Renal pelvis (tissue), 4 donors: ENCODE data around the gene KDM7A. TPM values are rescaled to one million over a fixed set of nuclear protein-coding genes. Genes with fewer than 3 reads are reported as not detected.
A peak's percentile ranks its signal among the peaks of the same experiment; 100 is the strongest.
"Not testable (repeated sequence)": the region's sequence is repeated elsewhere in the genome, so short reads cannot be mapped to it uniquely, and the experiment has no call there.

Experiments used
- DNase-seq: peaks from one replicate; pipeline ENCODE4 v3.0.0-alpha.2; 2013
- polyA plus RNA-seq, 3 donors: library from polyadenylated mRNA; unstranded; fragments of 120-200 nt; gene quantifications; one replicate each; pipeline ENCODE4 v1.2.1, GENCODE V29; 2013; ENCODE audit not compliant: insufficient read length in 3 of 3

KDM7A gene
- polyA plus RNA-seq, 3 donors: 9.5 to 18.2 (median 13.3) TPM

DNA sequence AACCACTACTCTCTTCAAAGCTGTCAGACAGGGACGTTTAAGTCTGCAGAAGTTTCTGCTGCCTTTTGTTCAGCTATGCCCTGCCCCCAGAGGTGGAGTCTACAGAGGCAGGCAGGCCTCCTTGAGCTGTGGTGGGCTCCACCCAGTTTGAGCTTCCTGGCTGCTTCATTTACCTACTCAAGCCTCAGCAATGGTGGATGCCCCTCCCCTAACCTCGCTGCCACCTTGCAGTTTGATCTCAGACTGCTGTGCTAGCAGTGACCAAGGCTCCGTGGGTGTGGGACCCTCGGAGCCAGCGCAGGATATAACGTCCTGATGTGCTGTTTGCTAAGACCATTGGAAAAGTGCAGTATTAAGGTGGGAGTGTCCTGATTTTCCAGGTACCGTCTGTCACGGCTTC, 68.0 kb downstream of the KDM7A start:
- not testable (repeated sequence) for DNase-seq

GRCh38 chr7:140096459-140096858, 80.3 kb downstream of the KDM7A start:
- DNase-seq: no peak

- no peak for DNase-seq
Observed at GRCh38 chr7:140093375-140093774, 83.4 kb downstream of the KDM7A start.

DNA sequence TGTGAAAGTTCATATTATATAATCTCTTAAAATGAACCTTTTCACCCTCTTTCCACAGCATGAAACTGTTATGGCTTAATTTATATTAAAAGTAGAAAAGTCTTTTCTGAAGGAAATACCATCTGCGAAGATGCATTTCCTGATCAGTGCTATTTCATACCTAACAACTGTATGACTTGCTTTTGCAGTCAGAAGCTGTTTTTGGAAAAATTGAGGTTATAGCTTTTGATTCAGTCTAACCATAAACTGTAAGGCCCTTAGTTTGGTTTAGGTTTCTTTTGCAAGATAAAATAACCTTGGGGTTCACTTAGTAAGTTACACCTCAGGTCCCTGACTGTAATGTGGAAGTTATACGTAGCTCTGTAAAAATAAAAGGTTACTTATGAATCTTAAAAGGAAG, 91.3 kb downstream of the KDM7A start:
- DNase-seq: no peak

- DNase-seq: no peak
Observed at GRCh38 chr7:140084972-140085371, 91.8 kb downstream of the KDM7A start.

- no peak for DNase-seq
Observed at GRCh38 chr7:140084142-140084655, 92.6 kb downstream of the KDM7A start.

- DNase-seq: no peak
Observed at GRCh38 chr7:140082770-140083169, 94.0 kb downstream of the KDM7A start.

DNA sequence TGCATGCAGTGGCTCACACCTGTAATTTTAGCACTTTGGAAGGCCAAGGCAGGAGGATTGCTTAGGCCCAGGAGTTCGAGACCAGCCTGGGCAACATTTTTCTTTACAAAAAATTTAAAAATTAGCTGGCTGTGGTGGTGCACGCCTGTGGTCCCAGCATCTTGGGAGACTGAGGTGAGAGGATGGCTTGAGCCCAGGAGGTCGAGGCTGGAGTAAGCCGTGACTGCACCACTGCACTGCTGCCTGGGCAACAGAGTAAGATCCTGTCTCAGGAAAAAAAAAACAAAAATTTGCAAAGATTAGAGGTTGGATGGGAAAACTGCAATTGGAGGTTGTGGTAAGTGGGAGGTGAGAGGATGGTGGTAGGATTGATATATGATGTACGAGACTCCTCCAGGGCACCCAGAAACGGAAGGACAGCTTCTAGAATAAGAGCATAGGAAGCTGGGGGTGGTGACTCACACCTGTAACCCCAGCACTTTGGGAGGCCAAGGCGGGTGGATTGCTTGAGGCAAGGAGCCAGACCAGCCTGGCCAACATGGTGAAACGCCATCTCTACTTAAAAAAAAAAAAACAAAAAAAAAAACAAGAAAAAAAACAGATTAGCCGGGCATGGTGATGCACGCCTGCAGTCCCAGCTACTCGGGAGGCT, 94.9 kb downstream of the KDM7A start:
- no peak for DNase-seq

DNA sequence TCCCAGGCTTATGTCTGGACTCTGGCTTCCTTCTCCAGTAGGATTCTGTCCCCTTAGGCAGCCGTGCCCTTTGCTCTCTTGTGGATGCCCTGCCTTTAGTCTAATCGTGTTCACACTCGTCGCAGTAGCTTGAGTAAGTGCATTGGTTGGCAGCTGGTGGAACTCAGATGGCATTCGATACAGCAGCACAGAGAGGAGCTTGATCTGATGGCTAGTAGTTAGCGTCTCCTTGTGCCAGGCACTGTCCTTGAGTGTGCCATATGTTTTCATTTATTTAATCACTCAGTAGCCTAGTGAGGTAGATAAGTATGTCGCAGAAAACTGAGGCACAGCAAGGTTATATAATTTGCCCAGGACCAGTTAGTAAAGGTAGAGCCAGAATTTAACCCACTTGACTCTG, 95.9 kb downstream of the KDM7A start:
- DNase-seq: no peak

GRCh38 chr7:140079121-140079536, 97.7 kb downstream of the KDM7A start:
- DNase-seq: no peak

- no peak for DNase-seq
Observed at GRCh38 chr7:140078392-140078791, 98.4 kb downstream of the KDM7A start.

DNA sequence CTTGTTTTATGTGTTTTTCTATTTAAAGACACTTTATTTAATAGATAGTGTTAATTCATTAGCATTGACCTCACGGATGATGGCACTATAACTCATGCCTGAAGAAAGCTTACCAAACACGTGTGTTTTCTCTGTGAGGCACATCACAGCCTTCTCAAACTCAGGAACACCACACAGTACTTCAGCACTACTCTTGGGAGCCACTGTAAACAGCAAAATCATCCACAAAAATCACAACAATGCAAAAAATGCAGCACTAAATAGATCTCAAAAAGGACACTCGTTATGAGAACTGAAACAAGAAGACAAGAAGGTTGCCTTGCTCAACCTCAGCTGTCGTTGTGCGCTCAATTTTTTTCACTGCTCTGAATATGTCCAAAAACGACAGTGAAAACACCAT, 102.0 kb downstream of the KDM7A start:
- no peak for DNase-seq

DNA sequence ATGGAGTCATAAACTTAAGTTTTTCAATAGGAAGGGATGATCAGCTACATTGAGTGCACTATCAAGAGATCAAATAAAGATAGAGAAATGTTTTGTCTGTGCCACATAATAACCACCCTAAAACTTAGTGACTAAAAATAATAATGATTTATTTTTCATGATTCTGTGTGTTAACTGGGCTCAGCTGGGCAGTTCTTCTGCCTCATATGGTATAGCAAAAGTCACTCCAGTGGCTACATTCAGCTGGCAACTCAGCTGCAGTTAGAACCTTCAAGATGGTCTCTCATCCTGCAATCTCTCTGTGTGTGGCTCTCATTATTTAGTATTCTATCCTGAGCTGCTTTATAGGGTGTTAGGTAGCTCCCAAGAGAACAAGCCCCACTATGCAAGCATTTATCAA, 106.2 kb downstream of the KDM7A start:
- DNase-seq: no peak

- no peak for DNase-seq
Observed at GRCh38 chr7:140069298-140069949, 107.4 kb downstream of the KDM7A start.

DNA sequence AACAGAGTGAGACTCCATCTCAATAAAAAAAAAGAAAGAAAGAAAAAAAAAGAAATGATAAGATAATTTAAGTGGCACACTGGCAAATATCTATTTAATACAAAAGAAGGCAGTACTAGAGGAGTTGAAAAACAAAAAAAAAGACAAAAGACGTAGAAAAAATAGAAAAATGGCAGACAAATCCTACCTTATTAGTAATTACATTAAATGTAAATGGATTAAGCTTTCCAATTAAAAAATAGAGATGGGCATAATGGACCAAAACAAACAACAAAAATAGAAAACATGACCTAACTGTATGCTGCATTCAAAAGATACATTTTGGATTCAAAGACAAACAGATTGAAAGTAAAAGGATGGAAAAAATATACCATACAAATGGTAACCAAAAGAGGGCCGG, 108.8 kb downstream of the KDM7A start:
- no peak for DNase-seq

DNA sequence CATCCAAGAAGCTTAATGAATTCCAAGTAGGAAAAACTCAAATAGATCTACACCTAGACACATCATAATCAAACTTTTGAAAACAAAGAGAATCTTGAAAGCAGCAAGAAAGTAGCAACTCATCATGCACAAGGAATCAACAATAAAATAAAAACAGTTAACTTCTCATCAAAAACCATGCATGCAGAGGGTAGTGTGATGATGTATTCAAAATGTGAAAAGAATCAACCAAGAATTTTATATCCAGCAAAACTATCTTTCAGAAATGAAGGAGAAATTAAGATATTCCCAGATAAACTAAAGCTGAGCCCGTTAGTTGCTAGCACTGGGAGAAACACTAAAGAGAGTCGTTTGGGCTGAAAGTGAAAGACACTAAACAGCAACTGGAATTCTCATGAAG, 109.7 kb downstream of the KDM7A start:
- DNase-seq: no peak

- DNase-seq: peak; percentile 76
Observed at GRCh38 chr7:140062528-140063299, 114.1 kb downstream of the KDM7A start, which contains the start of gene PARP12. Gene PARP12, minus strand, starts transcription at chr7:140062951. Its CDS starts 104 bp downstream, at chr7:140062847.

DNA sequence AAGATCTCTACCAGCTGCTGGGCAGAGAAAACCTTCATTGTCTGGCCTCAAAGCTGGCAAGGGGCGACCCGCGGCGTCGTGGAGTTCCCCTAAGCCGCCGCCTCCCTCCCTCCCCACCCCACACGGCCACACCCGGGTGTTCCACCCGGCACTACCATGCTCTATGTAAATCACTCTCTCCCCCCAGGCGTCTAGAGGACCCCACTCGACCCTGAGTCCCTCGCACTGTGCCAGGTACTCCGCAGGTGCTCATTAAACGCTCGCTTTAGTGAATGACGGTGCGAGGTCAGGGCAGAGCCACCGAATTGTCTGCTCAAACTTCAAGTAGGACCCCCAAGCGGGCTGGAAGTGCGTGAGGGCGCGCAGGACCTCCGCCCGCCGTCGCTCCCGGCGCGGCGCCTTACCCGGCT, 114.7 kb downstream of the KDM7A start:
- no peak for DNase-seq

GRCh38 chr7:140061607-140061930, 115.2 kb downstream of the KDM7A start:
- DNase-seq: no peak

- no peak for DNase-seq
Observed at GRCh38 chr7:140060788-140061606, 115.8 kb downstream of the KDM7A start.

DNA sequence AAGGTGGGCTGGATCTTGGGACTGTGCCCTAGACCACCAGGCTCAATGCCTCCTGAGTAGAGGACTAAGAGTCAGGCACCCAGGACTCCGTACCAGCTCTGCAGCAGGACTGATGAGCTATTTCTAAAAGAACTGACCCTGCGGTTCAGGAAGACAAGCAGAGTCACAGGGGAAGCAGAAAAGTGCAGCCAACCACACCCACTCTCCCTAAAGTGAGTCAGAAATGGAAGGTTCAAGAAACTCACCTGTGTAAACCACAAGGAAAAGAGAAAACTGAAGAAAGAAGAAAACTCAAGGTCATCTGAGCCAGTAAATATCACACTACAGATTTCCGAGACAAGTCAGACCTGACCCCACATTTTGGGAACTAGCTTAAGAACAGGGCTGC, 116.5 kb downstream of the KDM7A start:
- DNase-seq: no peak
